HG03039 (cell line): ENCODE results near the gene FGD4.
"Not testable (repeated sequence)": the region's sequence is repeated elsewhere in the genome, so short reads cannot be mapped to it uniquely, and the experiment has no call there.

Experiments
- ATAC-seq: cut with Tn5 transposase; IDR thresholded peaks from one replicate; pipeline ENCODE4 v1.9.1; 2021; ENCODE audit warnings: mild to moderate bottlenecking, moderate library complexity; ENCODE audit not compliant: unreplicated experiment

FGD4 gene

DNA sequence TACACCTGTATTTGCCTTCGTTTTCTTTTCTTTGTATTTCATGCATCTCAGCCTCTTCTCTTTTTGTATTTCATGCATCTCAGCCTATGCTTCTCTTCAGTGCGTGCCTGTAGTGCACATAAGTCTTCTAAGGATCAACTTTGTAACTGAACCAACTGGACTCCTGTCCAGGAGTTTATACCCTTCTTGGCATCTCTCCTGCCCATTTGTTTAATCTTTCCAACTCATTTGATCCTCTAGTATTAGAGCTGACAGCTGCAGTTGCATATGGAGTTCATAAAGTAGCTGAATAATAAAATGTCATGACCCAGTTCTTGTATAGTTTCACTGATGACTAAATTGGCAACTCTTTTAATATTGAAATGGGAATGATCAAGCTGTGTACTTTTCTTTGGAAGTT lies 89.7 kb downstream of the FGD4 start:
- no peak for ATAC-seq

DNA sequence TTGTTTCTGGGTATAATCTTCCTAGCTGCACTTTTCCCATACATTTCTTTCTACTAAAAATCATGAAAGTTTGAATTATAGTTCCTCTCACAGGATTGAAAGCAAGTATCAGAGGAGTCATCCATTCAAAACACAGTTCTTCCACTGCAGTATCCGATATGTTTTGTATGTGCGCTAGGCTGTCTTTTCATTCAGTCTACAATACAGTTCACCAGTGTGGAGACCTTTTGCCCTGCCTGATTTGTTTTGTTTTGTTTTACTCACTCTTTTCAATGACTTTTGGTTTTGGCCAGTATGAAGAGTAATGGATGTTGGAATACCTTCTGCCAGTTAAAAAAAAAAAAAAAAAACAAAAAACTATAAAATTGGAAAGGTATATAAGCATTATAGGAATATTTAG lies 91.4 kb downstream of the FGD4 start:
- no peak for ATAC-seq

GRCh38 chr12:32493282-32493681 lies 93.9 kb downstream of the FGD4 start:
- ATAC-seq = no peak

DNA sequence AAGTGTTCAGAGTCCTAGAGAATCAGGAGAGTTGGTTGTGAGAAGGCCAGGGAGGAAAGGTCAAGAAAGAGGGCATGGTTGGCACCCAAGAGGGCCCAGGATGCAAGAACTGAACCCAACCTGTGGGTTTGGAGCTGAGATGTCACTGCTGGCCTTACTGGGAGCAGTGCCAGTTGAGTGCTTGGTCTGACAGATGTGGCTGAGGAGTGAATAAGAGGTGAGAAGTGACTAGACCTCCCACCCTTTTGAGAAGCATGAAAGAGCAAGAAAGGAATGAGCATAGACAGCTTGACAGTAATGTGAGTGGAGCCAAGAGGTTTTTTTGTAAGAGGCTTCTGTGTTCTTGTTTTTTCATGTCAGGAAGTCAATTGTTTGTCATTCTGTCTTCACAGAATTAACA lies 95.3 kb downstream of the FGD4 start:
- ATAC-seq = no peak

DNA sequence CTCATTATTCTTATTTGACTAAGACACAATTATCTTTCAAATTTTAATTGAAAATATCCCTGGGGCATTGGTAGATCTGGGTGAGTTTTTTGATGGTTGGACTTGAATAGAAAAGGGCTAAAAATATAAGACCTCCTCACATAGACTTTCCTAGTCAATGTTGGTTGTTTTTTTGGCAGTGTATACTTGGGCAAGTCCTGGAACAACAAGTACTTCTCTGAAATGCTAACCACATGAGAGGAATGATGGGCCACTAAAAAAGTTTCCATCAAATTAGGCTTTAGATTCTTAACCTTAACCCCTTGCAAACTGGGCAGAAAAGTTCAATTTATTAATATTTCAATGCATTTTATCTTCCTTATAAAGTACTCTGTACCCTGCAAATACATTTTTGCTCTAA lies 97.6 kb downstream of the FGD4 start:
- ATAC-seq = no peak

DNA sequence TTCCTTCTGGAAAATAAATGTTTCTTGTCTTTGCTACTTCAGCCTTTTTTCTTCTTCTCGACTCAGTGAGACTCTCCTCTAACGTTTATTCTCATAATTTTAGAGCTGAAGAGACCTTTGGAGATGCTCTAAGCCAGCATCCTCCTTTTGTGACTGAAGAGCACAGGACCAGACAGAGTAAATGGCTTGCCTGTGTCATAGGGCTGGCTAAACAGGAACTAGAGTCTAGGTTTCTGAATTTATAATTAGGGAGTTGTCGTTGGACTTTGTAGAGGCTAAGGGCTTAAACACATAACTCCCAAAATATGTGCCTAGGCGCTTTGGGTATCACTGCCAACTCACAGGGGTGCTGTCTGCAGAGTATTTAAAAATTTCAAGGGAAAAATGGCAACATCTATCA lies 98.5 kb downstream of the FGD4 start:
- no peak for ATAC-seq

DNA sequence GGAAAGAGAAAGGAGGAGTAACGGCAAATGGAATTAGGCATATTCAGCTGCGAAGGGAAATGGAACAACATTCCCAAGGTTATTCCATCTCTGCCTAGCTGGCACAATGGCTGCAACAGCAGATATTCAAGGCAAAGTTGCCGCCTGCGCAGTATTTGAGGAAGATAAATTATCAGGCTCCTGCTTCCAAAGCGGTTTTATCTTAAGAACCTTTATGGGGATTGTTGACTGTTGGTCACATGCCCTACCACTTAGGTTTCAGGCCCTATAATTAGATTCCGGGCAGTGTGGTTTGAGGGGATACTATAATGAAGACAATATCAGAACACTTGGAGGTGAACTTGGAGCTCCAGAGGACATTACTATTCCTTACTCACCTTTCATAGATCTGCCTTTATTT lies 99.7 kb downstream of the FGD4 start:
- ATAC-seq = no peak

DNA sequence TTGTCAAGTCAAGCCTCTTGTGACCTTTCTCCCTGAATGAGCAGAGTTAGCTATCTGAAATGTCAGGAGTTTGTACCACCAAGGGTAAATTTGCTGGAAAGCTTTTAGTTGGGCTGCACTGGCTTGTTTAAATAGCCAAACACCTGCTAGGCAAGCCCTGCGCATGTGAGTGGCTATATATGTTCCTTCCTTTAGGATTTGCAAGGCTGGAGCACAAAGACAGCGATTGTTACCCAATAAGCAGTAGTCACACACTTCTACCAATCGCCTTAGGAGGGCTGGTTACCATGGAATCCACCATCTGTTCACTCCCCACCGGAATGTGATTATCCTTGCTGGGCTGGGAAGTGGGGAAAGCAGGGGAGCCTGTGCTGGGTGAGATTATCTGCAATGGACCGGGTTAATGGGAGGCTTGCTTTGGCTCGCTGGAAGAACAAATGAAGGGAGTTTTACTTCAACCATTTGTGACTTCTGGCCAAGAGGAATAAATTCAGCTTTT lies 102.5 kb downstream of the FGD4 start:
- no peak for ATAC-seq

- ATAC-seq = no peak
Measured at GRCh38 chr12:32502693-32503502, 103.5 kb downstream of the FGD4 start.

DNA sequence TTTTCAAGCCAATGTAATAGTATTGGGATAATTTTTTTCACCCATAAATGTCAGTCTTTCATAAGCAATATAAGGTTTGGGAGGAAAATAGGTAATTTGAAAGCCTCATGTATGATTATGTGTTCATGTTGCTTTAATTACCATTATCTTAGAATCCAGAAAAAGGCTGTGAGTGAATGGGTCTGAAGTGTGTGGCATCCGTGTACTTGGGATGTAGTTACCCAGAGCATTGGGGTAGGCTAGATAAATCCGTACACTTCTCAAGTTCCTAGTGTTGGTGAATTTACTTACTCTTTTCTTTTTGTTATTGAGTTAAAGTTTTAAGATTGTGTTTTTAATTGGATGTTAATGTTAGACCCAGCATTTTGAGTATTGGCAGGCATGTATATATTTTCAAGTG lies 104.4 kb downstream of the FGD4 start:
- ATAC-seq = no peak

GRCh38 chr12:32504591-32504990 lies 105.2 kb downstream of the FGD4 start:
- ATAC-seq = no peak

DNA sequence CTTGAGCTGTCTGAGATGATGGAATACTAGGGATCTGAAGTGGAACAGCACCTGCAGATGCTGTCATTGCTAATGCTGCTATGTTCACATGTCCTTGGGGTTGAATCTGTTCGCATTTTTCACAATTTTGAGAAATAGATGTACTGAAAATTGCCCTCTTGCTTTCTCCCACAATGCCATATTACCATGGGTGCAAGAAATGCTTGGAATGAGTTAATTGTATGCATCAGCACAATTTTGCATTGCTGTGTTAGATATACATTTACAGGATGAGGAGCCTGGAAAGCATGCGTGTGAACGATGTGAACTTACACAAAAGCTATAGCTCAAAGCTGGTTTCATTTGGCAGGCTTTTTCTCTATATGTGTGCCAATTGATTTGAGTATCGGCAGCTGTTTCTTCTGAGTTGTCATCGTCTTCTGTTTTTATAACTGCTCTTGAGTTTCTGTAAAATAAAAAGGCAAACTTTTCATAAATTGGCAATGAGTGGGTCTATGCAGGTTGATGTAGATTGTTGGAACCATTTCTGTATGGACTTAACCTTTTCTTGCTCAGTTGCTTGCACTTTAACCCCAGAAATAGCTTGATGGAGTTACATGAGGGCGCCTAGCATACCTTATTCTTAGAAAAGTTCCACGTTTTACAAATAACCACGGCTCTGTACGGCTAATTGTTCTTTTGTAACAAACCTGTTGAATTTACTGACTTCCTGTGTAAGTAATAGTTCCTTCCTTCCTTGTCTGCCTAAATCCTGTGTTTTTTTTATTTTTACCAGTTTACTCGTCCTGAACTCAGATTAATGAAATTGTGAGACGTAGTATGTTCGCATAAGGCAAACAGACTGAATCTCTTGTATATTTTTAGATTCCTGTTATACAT lies 105.9 kb downstream of the FGD4 start:
- ATAC-seq = no peak

GRCh38 chr12:32507096-32507941 lies 108.0 kb downstream of the FGD4 start:
- ATAC-seq = not testable (repeated sequence)

DNA sequence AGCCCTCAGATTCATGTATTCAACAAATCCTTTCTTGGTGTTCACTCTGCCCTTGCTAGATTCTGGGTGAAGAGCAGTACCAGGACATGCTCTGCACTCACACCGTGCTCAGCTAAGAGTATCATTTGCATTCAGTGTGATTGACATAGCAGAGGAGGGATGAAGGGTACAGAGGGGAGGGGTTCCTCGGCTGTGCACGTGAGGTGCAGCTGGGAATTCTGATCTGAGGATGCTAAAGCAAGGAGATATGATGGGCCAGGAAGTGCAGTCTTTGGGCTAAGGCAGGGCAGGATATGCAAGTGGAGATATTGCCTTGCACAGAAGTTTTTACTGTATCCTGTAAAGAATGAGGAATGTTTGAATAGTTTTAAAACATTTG lies 108.6 kb downstream of the FGD4 start:
- ATAC-seq = no peak

- ATAC-seq = no peak
Measured at GRCh38 chr12:32508626-32509025, 109.3 kb downstream of the FGD4 start.

DNA sequence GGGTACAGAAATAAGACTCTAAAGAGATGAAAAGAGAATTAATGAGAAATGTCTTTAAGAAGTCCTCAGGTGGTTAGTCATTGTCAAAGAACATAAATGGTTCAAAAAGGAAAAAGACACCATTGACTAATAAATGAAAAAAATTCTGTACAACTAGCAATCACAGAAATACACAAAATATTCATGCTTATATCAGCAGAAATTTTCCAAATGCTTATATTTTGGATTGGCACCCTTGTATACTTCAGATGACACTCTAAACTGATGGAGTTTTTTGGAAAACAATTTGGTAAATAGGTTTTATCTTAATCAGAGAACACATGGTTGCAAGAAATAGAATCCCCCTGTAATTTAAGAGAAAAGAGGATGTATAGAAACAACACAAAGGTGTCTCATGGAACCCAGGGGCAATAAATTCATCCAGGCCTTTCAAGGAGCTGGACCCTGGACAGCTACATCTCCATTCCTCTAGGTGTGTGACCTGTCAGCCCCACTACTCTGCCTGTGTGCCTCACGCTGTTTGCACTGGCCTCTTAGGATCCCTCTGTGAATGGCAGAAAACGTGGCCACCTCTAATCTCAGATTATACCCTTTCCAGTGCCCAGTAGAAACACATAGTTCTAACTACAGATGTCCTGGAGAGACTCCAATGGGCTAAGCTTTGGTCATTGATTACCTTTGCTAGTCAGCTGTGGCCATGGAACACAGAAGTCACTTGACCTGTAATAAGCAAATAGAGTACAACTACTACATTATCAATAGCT lies 110.2 kb downstream of the FGD4 start:
- ATAC-seq = no peak

GRCh38 chr12:32511976-32512375 lies 112.6 kb downstream of the FGD4 start:
- ATAC-seq = not testable (repeated sequence)

- ATAC-seq = no peak
Measured at GRCh38 chr12:32512379-32512778, 113.0 kb downstream of the FGD4 start.

- no peak for ATAC-seq
Measured at GRCh38 chr12:32512910-32513309, 113.6 kb downstream of the FGD4 start.

GRCh38 chr12:32515137-32515873 lies 115.9 kb downstream of the FGD4 start:
- ATAC-seq = no peak
